HL-60 (cell line): Measurements from ENCODE around the gene TREM2.

Experiments used
- DNase-seq, 2 experiments: peaks; one replicate each; pipeline ENCODE4 v3.0.0-alpha.2; 2010 to 2020; ENCODE audit warnings: low read depth in 1 of 2, low spot score in 1 of 2
- H3K27ac ChIP-seq: fragments of 250-450 bp; sonication (Bioruptor Pico); replicated peaks from 2 replicates; pipeline ENCODE4 v1.5.1; 2020; ENCODE audit warnings: mild to moderate bottlenecking, moderate library complexity
- H3K27me3 ChIP-seq: fragments of 250-450 bp; sonication (Bioruptor Pico); 2 replicates; pipeline ENCODE4 v1.5.1; 2021; ENCODE audit warnings: mild to moderate bottlenecking, moderate library complexity; ENCODE audit not compliant: insufficient read depth, poor library complexity, severe bottlenecking
- H3K4me3 ChIP-seq: replicated peaks from 2 replicates; pipeline ENCODE4 v1.5.1; 2011; ENCODE audit warnings: mild to moderate bottlenecking, control low read depth, low read length; ENCODE audit not compliant: insufficient read depth
- GABPA ChIP-seq: IDR thresholded peaks from 2 replicates; pipeline ENCODE4 v1.6.1; 2012; ENCODE audit warnings: low read depth
- POLR2AphosphoS5 ChIP-seq: IDR thresholded peaks from 2 replicates; pipeline ENCODE4 v1.6.1; 2012; ENCODE audit warnings: low read depth
- SPI1 ChIP-seq: IDR thresholded peaks from 2 replicates; pipeline ENCODE4 v1.6.1; 2012; ENCODE audit warnings: low read depth, mild to moderate bottlenecking, borderline replicate concordance
- TF ChIP-seq, protein P1 (sequence below): IDR thresholded peaks from one replicate; pipeline ENCODE4 v1.5.1; 2011; ENCODE audit warnings: low read length, control low read depth, inconsistent platforms; ENCODE audit not compliant: insufficient read depth
- TF ChIP-seq, protein P2 (sequence below): IDR thresholded peaks from 2 replicates; pipeline ENCODE4 v1.6.1; 2012; ENCODE audit warnings: low read depth; ENCODE audit not compliant: insufficient replicate concordance

TREM2 gene

DNA sequence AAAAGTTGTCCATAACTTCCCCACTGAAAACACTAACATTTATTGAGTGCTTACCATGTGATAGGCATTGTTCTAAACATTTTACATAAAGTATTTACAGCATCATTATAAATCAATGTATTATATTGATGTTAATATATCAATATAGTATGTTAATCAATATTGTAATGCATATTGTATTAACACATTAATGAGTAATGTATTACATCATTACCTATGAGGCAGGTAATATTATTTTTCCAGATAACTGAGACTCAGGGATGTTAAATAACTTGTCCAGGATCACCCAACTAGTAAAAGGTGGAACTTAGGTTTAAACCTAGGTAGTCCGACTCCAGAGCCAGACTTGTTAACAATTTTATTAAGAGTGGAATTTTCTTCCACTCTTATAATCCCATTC lies 12.2 kb upstream of the TREM2 start:
- Histone ChIP-seq H3K27ac (no peak overlapping the region), H3K4me3 (no peak overlapping the region), H3K27me3 (no peaks in the 10 kb centered on the region)
- DNase-seq = no peak
- no peak for TF ChIP-seq POLR2AphosphoS5
- TF ChIP-seq, protein P1, sequence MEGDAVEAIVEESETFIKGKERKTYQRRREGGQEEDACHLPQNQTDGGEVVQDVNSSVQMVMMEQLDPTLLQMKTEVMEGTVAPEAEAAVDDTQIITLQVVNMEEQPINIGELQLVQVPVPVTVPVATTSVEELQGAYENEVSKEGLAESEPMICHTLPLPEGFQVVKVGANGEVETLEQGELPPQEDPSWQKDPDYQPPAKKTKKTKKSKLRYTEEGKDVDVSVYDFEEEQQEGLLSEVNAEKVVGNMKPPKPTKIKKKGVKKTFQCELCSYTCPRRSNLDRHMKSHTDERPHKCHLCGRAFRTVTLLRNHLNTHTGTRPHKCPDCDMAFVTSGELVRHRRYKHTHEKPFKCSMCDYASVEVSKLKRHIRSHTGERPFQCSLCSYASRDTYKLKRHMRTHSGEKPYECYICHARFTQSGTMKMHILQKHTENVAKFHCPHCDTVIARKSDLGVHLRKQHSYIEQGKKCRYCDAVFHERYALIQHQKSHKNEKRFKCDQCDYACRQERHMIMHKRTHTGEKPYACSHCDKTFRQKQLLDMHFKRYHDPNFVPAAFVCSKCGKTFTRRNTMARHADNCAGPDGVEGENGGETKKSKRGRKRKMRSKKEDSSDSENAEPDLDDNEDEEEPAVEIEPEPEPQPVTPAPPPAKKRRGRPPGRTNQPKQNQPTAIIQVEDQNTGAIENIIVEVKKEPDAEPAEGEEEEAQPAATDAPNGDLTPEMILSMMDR = no peak
- TF ChIP-seq SPI1 = no peak
- TF ChIP-seq GABPA = no peak
- TF ChIP-seq, protein P2, sequence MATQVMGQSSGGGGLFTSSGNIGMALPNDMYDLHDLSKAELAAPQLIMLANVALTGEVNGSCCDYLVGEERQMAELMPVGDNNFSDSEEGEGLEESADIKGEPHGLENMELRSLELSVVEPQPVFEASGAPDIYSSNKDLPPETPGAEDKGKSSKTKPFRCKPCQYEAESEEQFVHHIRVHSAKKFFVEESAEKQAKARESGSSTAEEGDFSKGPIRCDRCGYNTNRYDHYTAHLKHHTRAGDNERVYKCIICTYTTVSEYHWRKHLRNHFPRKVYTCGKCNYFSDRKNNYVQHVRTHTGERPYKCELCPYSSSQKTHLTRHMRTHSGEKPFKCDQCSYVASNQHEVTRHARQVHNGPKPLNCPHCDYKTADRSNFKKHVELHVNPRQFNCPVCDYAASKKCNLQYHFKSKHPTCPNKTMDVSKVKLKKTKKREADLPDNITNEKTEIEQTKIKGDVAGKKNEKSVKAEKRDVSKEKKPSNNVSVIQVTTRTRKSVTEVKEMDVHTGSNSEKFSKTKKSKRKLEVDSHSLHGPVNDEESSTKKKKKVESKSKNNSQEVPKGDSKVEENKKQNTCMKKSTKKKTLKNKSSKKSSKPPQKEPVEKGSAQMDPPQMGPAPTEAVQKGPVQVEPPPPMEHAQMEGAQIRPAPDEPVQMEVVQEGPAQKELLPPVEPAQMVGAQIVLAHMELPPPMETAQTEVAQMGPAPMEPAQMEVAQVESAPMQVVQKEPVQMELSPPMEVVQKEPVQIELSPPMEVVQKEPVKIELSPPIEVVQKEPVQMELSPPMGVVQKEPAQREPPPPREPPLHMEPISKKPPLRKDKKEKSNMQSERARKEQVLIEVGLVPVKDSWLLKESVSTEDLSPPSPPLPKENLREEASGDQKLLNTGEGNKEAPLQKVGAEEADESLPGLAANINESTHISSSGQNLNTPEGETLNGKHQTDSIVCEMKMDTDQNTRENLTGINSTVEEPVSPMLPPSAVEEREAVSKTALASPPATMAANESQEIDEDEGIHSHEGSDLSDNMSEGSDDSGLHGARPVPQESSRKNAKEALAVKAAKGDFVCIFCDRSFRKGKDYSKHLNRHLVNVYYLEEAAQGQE = no peak

DNA sequence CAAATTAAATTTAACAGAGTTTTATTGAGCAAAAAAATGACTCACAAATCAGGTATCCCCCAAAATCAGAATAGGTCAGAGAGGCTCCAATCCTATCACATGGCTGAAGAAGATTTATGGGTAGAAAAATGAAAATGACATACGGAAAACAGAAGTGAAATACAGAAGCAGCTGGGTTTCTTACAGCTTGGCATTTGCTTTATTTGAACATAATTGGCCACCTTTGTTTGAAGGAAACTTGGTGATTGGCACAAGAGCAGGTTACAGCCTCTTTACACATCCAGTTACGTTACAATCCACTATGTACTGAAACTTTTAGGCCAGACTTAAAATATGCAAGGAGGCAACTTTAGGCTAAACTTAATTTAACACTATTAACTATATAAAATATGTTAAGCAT lies 11.7 kb upstream of the TREM2 start:
- H3K4me3 ChIP-seq = no peak overlapping the region
- DNase-seq = no peak
- no peak overlapping the region for H3K27ac ChIP-seq
- TF ChIP-seq, protein P1 = no peak
- no peak for TF ChIP-seq POLR2AphosphoS5
- no peak for TF ChIP-seq GABPA
- TF ChIP-seq, protein P2 = no peak
- TF ChIP-seq SPI1 = no peak
- no peaks in the 10 kb centered on the region for H3K27me3 ChIP-seq

DNA sequence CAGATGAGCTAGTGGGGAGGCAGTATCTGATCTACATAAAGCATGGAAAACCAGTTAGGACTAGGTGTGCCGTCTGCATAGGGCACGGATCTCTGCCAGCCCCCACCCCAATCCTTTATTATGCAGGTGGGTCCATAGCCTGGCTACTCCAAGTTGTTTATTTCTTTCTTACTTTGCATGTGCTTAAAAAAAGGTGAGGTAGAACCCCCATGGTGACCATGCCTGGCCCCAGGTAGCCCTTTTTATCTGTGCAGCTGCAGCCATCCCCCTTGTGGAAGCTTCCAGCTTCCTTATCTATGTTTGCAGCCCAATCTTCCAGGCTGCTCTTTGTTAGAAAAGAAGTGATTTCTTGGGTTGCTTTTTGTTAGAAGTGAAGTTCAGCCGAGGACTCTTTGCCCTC lies 9.0 kb upstream of the TREM2 start:
- TF ChIP-seq, protein P1 = no peak
- TF ChIP-seq, protein P2 = no peak
- TF ChIP-seq GABPA (no peak), POLR2AphosphoS5 (no peak), SPI1 (no peak)
- H3K27me3 ChIP-seq = no peaks in the 10 kb centered on the region
- DNase-seq = no peak
- H3K4me3 ChIP-seq = no peak overlapping the region
- H3K27ac ChIP-seq = no peak overlapping the region
